H1 (cell line): ENCODE data around the gene MUSTN1. TPM values are rescaled to one million over a fixed set of nuclear protein-coding genes. Genes with fewer than 3 reads are reported as not detected.

Experiments used
- CTCF ChIA-PET: fragments of 300-600 bp; sonication (Branson Sonifier 250); formaldehyde crosslinking; loops from one replicate; lab custom pipeline; 2021; ENCODE audit not compliant: partially characterized antibody; lab: Charles Lee
- POLR2A ChIA-PET: fragments of 300-600 bp; sonication (Branson Sonifier 250); formaldehyde crosslinking; loops from one replicate; lab custom pipeline; 2021; ENCODE audit warnings: inconsistent platforms; ENCODE audit not compliant: partially characterized antibody; lab: Charles Lee
- DNase-seq, 2 experiments: peaks; one replicate each; pipeline versions ENCODE4 v3.0.0 to v3.0.0-alpha.2; 2010 to 2022; ENCODE audit warnings: low spot score in 2 of 2, low read depth in 1 of 2, mixed read lengths in 1 of 2
- FAIRE-seq: peaks from 2 replicates; lab custom pipeline; 2011; peaks lifted over from hg19 to GRCh38; lab: Jason Lieb, UNC
- H2AFZ ChIP-seq: 2 replicates; pipeline ENCODE4 v1.8.1; 2012; ENCODE audit warnings: low read length, inconsistent platforms
- H2AK5ac ChIP-seq: 2 replicates; pipeline ENCODE4 v1.6.1; 2013; ENCODE audit warnings: low read depth, low read length
- H2BK120ac ChIP-seq: replicated peaks from 2 replicates; pipeline ENCODE3; 2013; ENCODE audit warnings: low read depth, low read length, inconsistent platforms
- H2BK12ac ChIP-seq: 2 replicates; pipeline ENCODE4 v1.6.1; 2013; ENCODE audit warnings: low read depth, low read length
- H2BK15ac ChIP-seq: 2 replicates; pipeline ENCODE4 v1.6.1; 2013; ENCODE audit warnings: low read length
- H2BK20ac ChIP-seq: 2 replicates; pipeline ENCODE4 v1.6.1; 2013; ENCODE audit warnings: low read length
- H2BK5ac ChIP-seq: 2 replicates; pipeline ENCODE4 v1.6.1; 2013; ENCODE audit warnings: low read depth, low read length
- H3K14ac ChIP-seq: 2 replicates; pipeline ENCODE4 v1.6.1; 2013; ENCODE audit warnings: inconsistent platforms; ENCODE audit not compliant: insufficient read length
- H3K18ac ChIP-seq: 2 replicates; pipeline ENCODE4 v1.6.1; 2013; ENCODE audit warnings: low read length; ENCODE audit errors: extremely low read depth
- H3K23ac ChIP-seq: 2 replicates; pipeline ENCODE4 v1.6.1; 2013; ENCODE audit warnings: inconsistent platforms; ENCODE audit not compliant: insufficient read length
- H3K23me2 ChIP-seq: 2 replicates; pipeline ENCODE4 v1.6.1; 2013; ENCODE audit warnings: low read depth, low read length
- H3K27ac ChIP-seq: 2 replicates; pipeline ENCODE4 v1.6.1; 2011; ENCODE audit warnings: low read depth, low read length, inconsistent platforms
- H3K27me3 ChIP-seq, 4 experiments: replicated peaks in 1 of 4; 1 replicate in 1 of 4; 2 replicates in 3 of 4; pipeline versions ENCODE4 v1.6.1 to v1.8.1; 2011 to 2013; ENCODE audit warnings: low read length in 3 of 4, mild to moderate bottlenecking in 3 of 4, inconsistent platforms in 2 of 4, mixed read lengths in 2 of 4, moderate library complexity in 1 of 4; ENCODE audit not compliant: control insufficient read depth in 3 of 4, insufficient read depth in 3 of 4; ENCODE audit errors: extremely low read depth in 1 of 4
- H3K36me3 ChIP-seq, 4 experiments: 2 replicates each; pipeline versions ENCODE4 v1.6.1 to v1.8.1; 2011 to 2013; ENCODE audit warnings: mild to moderate bottlenecking in 4 of 4, low read length in 3 of 4, moderate library complexity in 2 of 4, control low read depth in 1 of 4, inconsistent platforms in 1 of 4; ENCODE audit not compliant: insufficient read depth in 4 of 4, control insufficient read depth in 2 of 4
- H3K4ac ChIP-seq: replicated peaks from 2 replicates; pipeline ENCODE3; 2013; ENCODE audit warnings: low read length, low read depth, mixed read lengths, inconsistent platforms; ENCODE audit not compliant: insufficient read length
- H3K4me1 ChIP-seq, 4 experiments: replicated peaks in 1 of 4; 1 replicate in 1 of 4; 2 replicates in 3 of 4; pipeline versions ENCODE4 v1.6.1 to v1.8.1; 2011 to 2013; ENCODE audit warnings: low read length in 3 of 4, inconsistent platforms in 2 of 4, mixed read lengths in 1 of 4; ENCODE audit not compliant: insufficient read depth in 4 of 4, control insufficient read depth in 3 of 4
- H3K4me2 ChIP-seq, 2 experiments: 2 replicates each; pipeline versions ENCODE4 v1.6.1 to v1.8.1; 2011 to 2013; ENCODE audit warnings: low read depth in 2 of 2, low read length in 2 of 2, control low read depth in 1 of 2, inconsistent platforms in 1 of 2, mild to moderate bottlenecking in 1 of 2; ENCODE audit not compliant: insufficient read depth in 1 of 2
- H3K4me3 ChIP-seq, 4 experiments: fragments of 200-600, 300-600 bp in 1 of 4; sonication (generic), shearing (Covaris generic), sonication (Bioruptor Twin) in 1 of 4; 2 replicates each; pipeline versions ENCODE4 v1.5.1 to v1.8.1; 2011 to 2016; ENCODE audit warnings: low read length in 4 of 4, low read depth in 3 of 4, control low read depth in 2 of 4, inconsistent platforms in 2 of 4, mild to moderate bottlenecking in 2 of 4, mixed read lengths in 1 of 4, moderate library complexity in 1 of 4; ENCODE audit not compliant: insufficient read depth in 2 of 4; ENCODE audit errors: extremely low read depth in 1 of 4
- H3K56ac ChIP-seq: replicated peaks from 2 replicates; pipeline ENCODE3; 2013; ENCODE audit warnings: low read depth, mild to moderate bottlenecking, mixed read lengths, low read length, inconsistent platforms; ENCODE audit not compliant: insufficient read length
- H3K79me1 ChIP-seq: 2 replicates; pipeline ENCODE4 v1.6.1; 2013; ENCODE audit warnings: low read depth, low read length, control low read depth
- H3K79me2 ChIP-seq, 2 experiments: 2 replicates each; pipeline versions ENCODE4 v1.6.1 to v1.8.1; 2012 to 2013; ENCODE audit warnings: low read length in 2 of 2, mild to moderate bottlenecking in 2 of 2, inconsistent platforms in 1 of 2; ENCODE audit not compliant: insufficient read depth in 2 of 2, control insufficient read depth in 1 of 2
- H3K9ac ChIP-seq, 4 experiments: replicated peaks in 1 of 4; 1 replicate in 1 of 4; 2 replicates in 3 of 4; pipeline versions ENCODE4 v1.6.1 to v1.8.1; 2011 to 2013; ENCODE audit warnings: low read depth in 3 of 4, low read length in 3 of 4, control low read depth in 2 of 4, mild to moderate bottlenecking in 2 of 4, moderate library complexity in 2 of 4, inconsistent platforms in 1 of 4; ENCODE audit errors: extremely low read depth in 1 of 4
- H3K9me3 ChIP-seq, 2 experiments: 2 replicates each; pipeline versions ENCODE4 v1.6.1 to v1.8.1; 2012 to 2013; ENCODE audit warnings: mild to moderate bottlenecking in 2 of 2, moderate library complexity in 2 of 2, control low read depth in 1 of 2, inconsistent platforms in 1 of 2, low read depth in 1 of 2, low read length in 1 of 2, mixed read lengths in 1 of 2; ENCODE audit not compliant: insufficient read depth in 2 of 2
- H4K20me1 ChIP-seq, 2 experiments: replicated peaks in 1 of 2; 2 replicates each; pipeline versions ENCODE3 to v1.8.1; 2011 to 2013; ENCODE audit warnings: inconsistent platforms in 2 of 2, low read length in 2 of 2, mild to moderate bottlenecking in 1 of 2; ENCODE audit not compliant: insufficient read depth in 2 of 2, control insufficient read depth in 1 of 2
- H4K5ac ChIP-seq: 2 replicates; pipeline ENCODE4 v1.6.1; 2013; ENCODE audit warnings: low read length, low read depth, mixed read lengths, inconsistent platforms; ENCODE audit not compliant: insufficient read length
- H4K8ac ChIP-seq: 2 replicates; pipeline ENCODE4 v1.8.0; 2013; ENCODE audit warnings: mild to moderate bottlenecking, moderate library complexity, low read length, inconsistent platforms; ENCODE audit not compliant: insufficient read depth; ENCODE audit errors: extremely low read depth
- H4K91ac ChIP-seq: replicated peaks from 2 replicates; pipeline ENCODE3; 2013; ENCODE audit warnings: low read length, mixed read lengths, inconsistent platforms; ENCODE audit not compliant: insufficient read length
- BRCA1 ChIP-seq: IDR thresholded peaks from 2 replicates; pipeline ENCODE4 v1.6.1; 2012; ENCODE audit warnings: low read depth, low read length, improper control_type of control experiment
- CEBPB ChIP-seq: IDR thresholded peaks from 2 replicates; pipeline ENCODE4 v1.6.1; 2012; ENCODE audit warnings: low read depth, low read length
- HDAC6 ChIP-seq: IDR thresholded peaks from one replicate; pipeline ENCODE4 v1.7.1; 2012; ENCODE audit warnings: low read depth, mild to moderate bottlenecking, inconsistent platforms, low read length, moderate library complexity
- KDM1A ChIP-seq: fragments of 200-600, 300-600 bp; sonication (generic); IDR thresholded peaks from 2 replicates; pipeline ENCODE4 v1.7.1; 2016; ENCODE audit warnings: mild to moderate bottlenecking, low read length, borderline replicate concordance
- MAX ChIP-seq: IDR thresholded peaks from 2 replicates; pipeline ENCODE4 v1.6.1; 2012; ENCODE audit warnings: inconsistent platforms
- RAD21 ChIP-seq, 2 experiments: IDR thresholded peaks in 1 of 2; conservative IDR thresholded peaks in 1 of 2; 2 replicates each; pipeline ENCODE4 v1.6.1; 2011; ENCODE audit warnings: low read depth in 2 of 2, low read length in 2 of 2, improper control_type of control experiment in 1 of 2, inconsistent platforms in 1 of 2, mild to moderate bottlenecking in 1 of 2, moderate library complexity in 1 of 2
- RNF2 ChIP-seq: fragments of 200-900, 300-1000 bp; sonication (generic); IDR thresholded peaks from 2 replicates; pipeline ENCODE4 v1.7.1; 2016; ENCODE audit warnings: borderline replicate concordance, low read depth, mild to moderate bottlenecking, antibody characterized with exemption, low read length; ENCODE audit not compliant: poor library complexity, severe bottlenecking; ENCODE audit errors: missing control alignments
- RXRA ChIP-seq: IDR thresholded peaks from 2 replicates; pipeline ENCODE4 v1.6.1; 2011; ENCODE audit warnings: low read depth, mild to moderate bottlenecking, low read length, moderate library complexity; ENCODE audit not compliant: insufficient read depth
- SAP30 ChIP-seq: fragments of 300-600 bp; sonication (generic); IDR thresholded peaks from 2 replicates; pipeline ENCODE4 v1.7.1; 2012; ENCODE audit warnings: low read length, moderate library complexity, mild to moderate bottlenecking, inconsistent platforms; ENCODE audit not compliant: insufficient read depth, insufficient replicate concordance
- SP4 ChIP-seq: IDR thresholded peaks from 2 replicates; pipeline ENCODE4 v1.6.1; 2012; ENCODE audit warnings: low read length, inconsistent platforms
- TAF1 ChIP-seq: IDR thresholded peaks from 2 replicates; pipeline ENCODE4 v1.6.1; 2011; ENCODE audit warnings: mild to moderate bottlenecking, low read depth, low read length
- TEAD4 ChIP-seq: IDR thresholded peaks from 2 replicates; pipeline ENCODE4 v1.6.1; 2012; ENCODE audit warnings: low read depth, low read length, inconsistent platforms, mixed read lengths
- WGBS, 2 experiments: shearing (Covaris generic) in 1 of 2; methylation state at CpG; one replicate each; pipeline versions ENCODE4 v1.1.6 to v1.1.7; 2013 to 2015; ENCODE audit warnings: low lambda C conversion rate in 2 of 2, mixed read lengths in 2 of 2, inconsistent platforms in 1 of 2, low coverage in 1 of 2, missing lambda C conversion rate in 1 of 2; ENCODE audit not compliant: insufficient replicate concordance in 2 of 2, insufficient coverage in 1 of 2, insufficient read length in 1 of 2; ENCODE audit errors: extremely low coverage in 1 of 2, missing lambda C conversion rate in 1 of 2; 5-methylcytosine and 5-hydroxymethylcytosine counted together
- polyA plus RNA-seq, 7 experiments: library from polyadenylated mRNA; depleted of rRNA in 3 of 7; stranded (reverse) in 5 of 7; unstranded in 2 of 7; fragments of >200 nt in 5 of 7; fragments of 200-250 nt in 2 of 7; gene quantifications; 1 replicate in 5 of 7; 2 replicates in 1 of 7; 4 replicates in 1 of 7; pipeline versions ENCODE4 v1.2.1 to v1.2.3, GENCODE V29; 2011 to 2013; ENCODE audit warnings: missing spikeins in 2 of 7, mixed read lengths in 2 of 7
- total RNA-seq: library from RNA; stranded (reverse); fragmentation: NEBNext Ultra II Directional; extraction: Animal tissue kit (Norgen Biotek cat#: 25700); gene quantifications from 2 replicates; pipeline ENCODE4 v1.2.1, GENCODE V29; 2021

The MUSTN1 gene
- total and polyA plus RNA-seq, 2 of the 8 experiments (the other 6 are each of a cell fraction or from before 2014, with no cell fraction given): 1.1 to 2.4 TPM

DNA sequence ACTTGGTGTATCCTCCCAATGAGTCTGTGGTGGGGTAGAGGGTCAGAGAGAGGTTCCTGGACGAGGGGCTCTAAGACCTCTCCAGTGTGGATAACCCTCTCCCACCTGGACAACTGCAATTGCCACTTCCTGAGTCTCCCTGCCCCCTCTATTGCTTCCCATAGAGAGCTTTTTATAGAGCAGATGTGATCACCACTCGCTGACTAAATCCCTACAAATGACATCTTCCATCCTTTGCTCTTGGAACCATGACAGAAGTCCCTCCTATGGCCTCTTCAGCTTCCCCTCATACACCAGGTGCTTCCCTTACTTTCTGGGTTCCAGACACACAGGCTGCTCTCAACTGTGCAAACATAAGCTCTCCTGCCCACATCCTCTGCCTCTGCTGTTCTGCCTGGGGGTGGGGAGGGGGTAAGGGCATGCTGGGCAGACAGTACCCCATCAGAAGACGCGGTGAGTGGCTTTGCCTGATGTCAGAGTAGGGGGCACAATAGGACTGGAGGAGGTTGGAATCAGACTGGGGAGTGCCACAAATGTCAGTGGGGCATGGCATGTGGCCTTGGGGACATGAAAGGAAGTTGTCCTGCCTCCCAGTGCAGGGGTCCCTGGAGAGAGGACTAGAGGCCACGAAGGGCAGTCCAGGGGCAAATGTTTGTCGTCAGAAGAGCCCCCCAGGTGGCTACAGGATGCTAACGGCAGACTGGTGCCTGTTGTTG, 25.0 kb downstream of the MUSTN1 start:
- no peaks in the 10 kb centered on the region for H3K79me2 ChIP-seq
- no peak overlapping the region for H2BK120ac ChIP-seq
- no peak for DNase-seq
- H2AFZ ChIP-seq: no peak overlapping the region
- peaks cover 5% of the 10 kb centered on the region; the same call in 1 of the 2 replicates for H3K23me2 ChIP-seq
- H3K4me3 ChIP-seq: no peak overlapping the region
- no peaks in the 10 kb centered on the region; a peak in 1 of 7 replicates for H3K27me3 ChIP-seq
- H4K5ac ChIP-seq: no peak overlapping the region
- H2BK20ac ChIP-seq: no peak overlapping the region
- no peaks in the 10 kb centered on the region for H3K9me3 ChIP-seq
- no peak for FAIRE-seq
- no peak overlapping the region for H3K4me2 ChIP-seq
- no peak overlapping the region for H3K14ac ChIP-seq
- 86% methylated on average over 7 of the region's 7 CpGs; no CpG with 5 or more reads in 1 of the 2 experiments for WGBS, 2 experiments
- H3K18ac ChIP-seq: no peak overlapping the region
- no peak overlapping the region for H2BK12ac ChIP-seq
- CTCF ChIA-PET: interaction anchor here (1.3 to 3.0 kb wide), 4 partner anchors 11 to 22 kb away, joined by 3 to 12 read pairs (median 7); no protein-coding TSS in a partner anchor
- H3K56ac ChIP-seq: no peak overlapping the region
- H3K4me1 ChIP-seq: no peaks in the 10 kb centered on the region
- no peak overlapping the region for H3K23ac ChIP-seq
- H3K36me3 ChIP-seq: no peaks in the 10 kb centered on the region
- H3K79me1 ChIP-seq: no peaks in the 10 kb centered on the region
- no peak overlapping the region for H3K4ac ChIP-seq
- no peak overlapping the region for H3K27ac ChIP-seq
- no peak overlapping the region for H4K8ac ChIP-seq
- no peak overlapping the region for H3K9ac ChIP-seq
- TF ChIP-seq BRCA1: no peak
- TF ChIP-seq KDM1A: no peak
- no peak for TF ChIP-seq RXRA
- no peak for TF ChIP-seq RNF2
- TF ChIP-seq HDAC6: no peak
- no peak for TF ChIP-seq SAP30
- TF ChIP-seq SP4: no peak
- TF ChIP-seq TAF1: no peak
- TF ChIP-seq TEAD4: no peak
- TF ChIP-seq CEBPB: no peak
- TF ChIP-seq RAD21 (IDR thresholded peaks at IDR 0.05 in 1 of 2, conservative IDR thresholded peaks at IDR 0.05 in 1 of 2; ENCODE audit: low read depth in 2 of 2, low read length in 2 of 2): no peak
- no peak for TF ChIP-seq MAX
- TF ChIP-seq, all 59 proteins: peak for 0
- H2BK15ac ChIP-seq: no peak overlapping the region
- no peak overlapping the region for H2AK5ac ChIP-seq
- H2BK5ac ChIP-seq: no peak overlapping the region
- H4K91ac ChIP-seq: no peak overlapping the region
- H4K20me1 ChIP-seq: no peaks in the 10 kb centered on the region
- POLR2A ChIA-PET: no interaction called here
